GM12891 (cell line): ENCODE measurements around the gene TMPRSS4.

Source experiments
- PAX5 ChIP-seq: IDR thresholded peaks from 2 replicates; pipeline ENCODE4 v1.6.1; 2011; ENCODE audit warnings: low read length, moderate library complexity, mild to moderate bottlenecking; ENCODE audit not compliant: insufficient read depth, severe bottlenecking
- POLR2A ChIP-seq: IDR thresholded peaks from 2 replicates; pipeline ENCODE4 v1.6.1; 2011; ENCODE audit warnings: low read depth, low read length, control low read depth
- POLR2AphosphoS5 ChIP-seq: IDR thresholded peaks from 2 replicates; pipeline ENCODE4 v1.6.1; 2011; ENCODE audit warnings: low read depth, low read length, control low read depth
- SPI1 ChIP-seq: IDR thresholded peaks from 2 replicates; pipeline ENCODE4 v1.6.1; 2011; ENCODE audit warnings: low read depth, low read length, control low read depth
- TAF1 ChIP-seq: IDR thresholded peaks from 2 replicates; pipeline ENCODE4 v1.6.1; 2011; ENCODE audit warnings: low read depth, low read length, control low read depth

GRCh38 chr11:118104491-118104890 is 27.6 kb downstream of the TMPRSS4 start:
- no peak for TF ChIP-seq POLR2A
- no peak for TF ChIP-seq PAX5
- no peak for TF ChIP-seq POLR2AphosphoS5
- no peak for TF ChIP-seq SPI1
- no peak for TF ChIP-seq TAF1
